H1 (cell line): ENCODE results near the gene MBD5. TPM values are rescaled to one million over a fixed set of nuclear protein-coding genes. Genes with fewer than 3 reads are reported as not detected.
A peak's percentile ranks its signal among the peaks of the same experiment; 100 is the strongest.

Source experiments
- CTCF ChIA-PET: fragments of 300-600 bp; sonication (Branson Sonifier 250); formaldehyde crosslinking; loops from one replicate; lab custom pipeline; 2021; ENCODE audit not compliant: partially characterized antibody; lab: Charles Lee
- POLR2A ChIA-PET: fragments of 300-600 bp; sonication (Branson Sonifier 250); formaldehyde crosslinking; loops from one replicate; lab custom pipeline; 2021; ENCODE audit warnings: inconsistent platforms; ENCODE audit not compliant: partially characterized antibody; lab: Charles Lee
- DNase-seq, 2 experiments: peaks; one replicate each; pipeline versions ENCODE4 v3.0.0 to v3.0.0-alpha.2; 2010 to 2022; ENCODE audit warnings: low spot score in 2 of 2, low read depth in 1 of 2, mixed read lengths in 1 of 2
- FAIRE-seq: peaks from 2 replicates; lab custom pipeline; 2011; peaks lifted over from hg19 to GRCh38; lab: Jason Lieb, UNC
- H2AFZ ChIP-seq: 2 replicates; pipeline ENCODE4 v1.8.1; 2012; ENCODE audit warnings: low read length, inconsistent platforms
- H2AK5ac ChIP-seq: 2 replicates; pipeline ENCODE4 v1.6.1; 2013; ENCODE audit warnings: low read depth, low read length
- H2BK120ac ChIP-seq: replicated peaks from 2 replicates; pipeline ENCODE3; 2013; ENCODE audit warnings: low read depth, low read length, inconsistent platforms
- H2BK12ac ChIP-seq: 2 replicates; pipeline ENCODE4 v1.6.1; 2013; ENCODE audit warnings: low read depth, low read length
- H2BK15ac ChIP-seq: 2 replicates; pipeline ENCODE4 v1.6.1; 2013; ENCODE audit warnings: low read length
- H2BK20ac ChIP-seq: 2 replicates; pipeline ENCODE4 v1.6.1; 2013; ENCODE audit warnings: low read length
- H2BK5ac ChIP-seq: 2 replicates; pipeline ENCODE4 v1.6.1; 2013; ENCODE audit warnings: low read depth, low read length
- H3K14ac ChIP-seq: 2 replicates; pipeline ENCODE4 v1.6.1; 2013; ENCODE audit warnings: inconsistent platforms; ENCODE audit not compliant: insufficient read length
- H3K18ac ChIP-seq: 2 replicates; pipeline ENCODE4 v1.6.1; 2013; ENCODE audit warnings: low read length; ENCODE audit errors: extremely low read depth
- H3K23ac ChIP-seq: 2 replicates; pipeline ENCODE4 v1.6.1; 2013; ENCODE audit warnings: inconsistent platforms; ENCODE audit not compliant: insufficient read length
- H3K23me2 ChIP-seq: 2 replicates; pipeline ENCODE4 v1.6.1; 2013; ENCODE audit warnings: low read depth, low read length
- H3K27ac ChIP-seq: 2 replicates; pipeline ENCODE4 v1.6.1; 2011; ENCODE audit warnings: low read depth, low read length, inconsistent platforms
- H3K27me3 ChIP-seq, 4 experiments: replicated peaks in 1 of 4; 1 replicate in 1 of 4; 2 replicates in 3 of 4; pipeline versions ENCODE4 v1.6.1 to v1.8.1; 2011 to 2013; ENCODE audit warnings: low read length in 3 of 4, mild to moderate bottlenecking in 3 of 4, inconsistent platforms in 2 of 4, mixed read lengths in 2 of 4, moderate library complexity in 1 of 4; ENCODE audit not compliant: control insufficient read depth in 3 of 4, insufficient read depth in 3 of 4; ENCODE audit errors: extremely low read depth in 1 of 4
- H3K36me3 ChIP-seq, 4 experiments: 2 replicates each; pipeline versions ENCODE4 v1.6.1 to v1.8.1; 2011 to 2013; ENCODE audit warnings: mild to moderate bottlenecking in 4 of 4, low read length in 3 of 4, moderate library complexity in 2 of 4, control low read depth in 1 of 4, inconsistent platforms in 1 of 4; ENCODE audit not compliant: insufficient read depth in 4 of 4, control insufficient read depth in 2 of 4
- H3K4ac ChIP-seq: replicated peaks from 2 replicates; pipeline ENCODE3; 2013; ENCODE audit warnings: low read length, low read depth, mixed read lengths, inconsistent platforms; ENCODE audit not compliant: insufficient read length
- H3K4me1 ChIP-seq, 4 experiments: replicated peaks in 1 of 4; 1 replicate in 1 of 4; 2 replicates in 3 of 4; pipeline versions ENCODE4 v1.6.1 to v1.8.1; 2011 to 2013; ENCODE audit warnings: low read length in 3 of 4, inconsistent platforms in 2 of 4, mixed read lengths in 1 of 4; ENCODE audit not compliant: insufficient read depth in 4 of 4, control insufficient read depth in 3 of 4
- H3K4me2 ChIP-seq, 2 experiments: 2 replicates each; pipeline versions ENCODE4 v1.6.1 to v1.8.1; 2011 to 2013; ENCODE audit warnings: low read depth in 2 of 2, low read length in 2 of 2, control low read depth in 1 of 2, inconsistent platforms in 1 of 2, mild to moderate bottlenecking in 1 of 2; ENCODE audit not compliant: insufficient read depth in 1 of 2
- H3K4me3 ChIP-seq, 4 experiments: fragments of 200-600, 300-600 bp in 1 of 4; sonication (generic), shearing (Covaris generic), sonication (Bioruptor Twin) in 1 of 4; 2 replicates each; pipeline versions ENCODE4 v1.5.1 to v1.8.1; 2011 to 2016; ENCODE audit warnings: low read length in 4 of 4, low read depth in 3 of 4, control low read depth in 2 of 4, inconsistent platforms in 2 of 4, mild to moderate bottlenecking in 2 of 4, mixed read lengths in 1 of 4, moderate library complexity in 1 of 4; ENCODE audit not compliant: insufficient read depth in 2 of 4; ENCODE audit errors: extremely low read depth in 1 of 4
- H3K56ac ChIP-seq: replicated peaks from 2 replicates; pipeline ENCODE3; 2013; ENCODE audit warnings: low read depth, mild to moderate bottlenecking, mixed read lengths, low read length, inconsistent platforms; ENCODE audit not compliant: insufficient read length
- H3K79me1 ChIP-seq: 2 replicates; pipeline ENCODE4 v1.6.1; 2013; ENCODE audit warnings: low read depth, low read length, control low read depth
- H3K79me2 ChIP-seq, 2 experiments: 2 replicates each; pipeline versions ENCODE4 v1.6.1 to v1.8.1; 2012 to 2013; ENCODE audit warnings: low read length in 2 of 2, mild to moderate bottlenecking in 2 of 2, inconsistent platforms in 1 of 2; ENCODE audit not compliant: insufficient read depth in 2 of 2, control insufficient read depth in 1 of 2
- H3K9ac ChIP-seq, 4 experiments: replicated peaks in 1 of 4; 1 replicate in 1 of 4; 2 replicates in 3 of 4; pipeline versions ENCODE4 v1.6.1 to v1.8.1; 2011 to 2013; ENCODE audit warnings: low read depth in 3 of 4, low read length in 3 of 4, control low read depth in 2 of 4, mild to moderate bottlenecking in 2 of 4, moderate library complexity in 2 of 4, inconsistent platforms in 1 of 4; ENCODE audit errors: extremely low read depth in 1 of 4
- H3K9me3 ChIP-seq, 2 experiments: 2 replicates each; pipeline versions ENCODE4 v1.6.1 to v1.8.1; 2012 to 2013; ENCODE audit warnings: mild to moderate bottlenecking in 2 of 2, moderate library complexity in 2 of 2, control low read depth in 1 of 2, inconsistent platforms in 1 of 2, low read depth in 1 of 2, low read length in 1 of 2, mixed read lengths in 1 of 2; ENCODE audit not compliant: insufficient read depth in 2 of 2
- H4K20me1 ChIP-seq, 2 experiments: replicated peaks in 1 of 2; 2 replicates each; pipeline versions ENCODE3 to v1.8.1; 2011 to 2013; ENCODE audit warnings: inconsistent platforms in 2 of 2, low read length in 2 of 2, mild to moderate bottlenecking in 1 of 2; ENCODE audit not compliant: insufficient read depth in 2 of 2, control insufficient read depth in 1 of 2
- H4K5ac ChIP-seq: 2 replicates; pipeline ENCODE4 v1.6.1; 2013; ENCODE audit warnings: low read length, low read depth, mixed read lengths, inconsistent platforms; ENCODE audit not compliant: insufficient read length
- H4K8ac ChIP-seq: 2 replicates; pipeline ENCODE4 v1.8.0; 2013; ENCODE audit warnings: mild to moderate bottlenecking, moderate library complexity, low read length, inconsistent platforms; ENCODE audit not compliant: insufficient read depth; ENCODE audit errors: extremely low read depth
- H4K91ac ChIP-seq: replicated peaks from 2 replicates; pipeline ENCODE3; 2013; ENCODE audit warnings: low read length, mixed read lengths, inconsistent platforms; ENCODE audit not compliant: insufficient read length
- KDM4A ChIP-seq: IDR thresholded peaks from one replicate; pipeline ENCODE4 v1.7.1; 2012; ENCODE audit warnings: low read depth, mild to moderate bottlenecking, moderate library complexity, low read length, inconsistent platforms; ENCODE audit not compliant: severe bottlenecking
- MAFK ChIP-seq: IDR thresholded peaks from 2 replicates; pipeline ENCODE4 v1.6.1; 2012; ENCODE audit warnings: low read depth, mild to moderate bottlenecking, improper control_type of control experiment, low read length
- WGBS, 2 experiments: shearing (Covaris generic) in 1 of 2; methylation state at CpG; one replicate each; pipeline versions ENCODE4 v1.1.6 to v1.1.7; 2013 to 2015; ENCODE audit warnings: low lambda C conversion rate in 2 of 2, mixed read lengths in 2 of 2, inconsistent platforms in 1 of 2, low coverage in 1 of 2, missing lambda C conversion rate in 1 of 2; ENCODE audit not compliant: insufficient replicate concordance in 2 of 2, insufficient coverage in 1 of 2, insufficient read length in 1 of 2; ENCODE audit errors: extremely low coverage in 1 of 2, missing lambda C conversion rate in 1 of 2; 5-methylcytosine and 5-hydroxymethylcytosine counted together
- polyA plus RNA-seq, 7 experiments: library from polyadenylated mRNA; depleted of rRNA in 3 of 7; stranded (reverse) in 5 of 7; unstranded in 2 of 7; fragments of >200 nt in 5 of 7; fragments of 200-250 nt in 2 of 7; gene quantifications; 1 replicate in 5 of 7; 2 replicates in 1 of 7; 4 replicates in 1 of 7; pipeline versions ENCODE4 v1.2.1 to v1.2.3, GENCODE V29; 2011 to 2013; ENCODE audit warnings: missing spikeins in 2 of 7, mixed read lengths in 2 of 7
- total RNA-seq: library from RNA; stranded (reverse); fragmentation: NEBNext Ultra II Directional; extraction: Animal tissue kit (Norgen Biotek cat#: 25700); gene quantifications from 2 replicates; pipeline ENCODE4 v1.2.1, GENCODE V29; 2021

MBD5 gene
- total and polyA plus RNA-seq, 2 of the 8 experiments (the other 6 are each of a cell fraction or from before 2014, with no cell fraction given) = 9.7 to 29.4 TPM

- no peaks in the 10 kb centered on the region for H3K9me3 ChIP-seq
- no peaks in the 10 kb centered on the region for H3K23me2 ChIP-seq
- H3K9ac ChIP-seq = no peak overlapping the region
- FAIRE-seq = no peak
- no peaks in the 10 kb centered on the region for H3K27me3 ChIP-seq
- H3K14ac ChIP-seq = no peak overlapping the region
- no peak overlapping the region for H3K56ac ChIP-seq
- H3K23ac ChIP-seq = no peak overlapping the region
- DNase-seq = no peak
- H3K4ac ChIP-seq = no peak overlapping the region
- H3K4me3 ChIP-seq = no peak overlapping the region
- H2BK15ac ChIP-seq = no peak overlapping the region
- H2AK5ac ChIP-seq = no peak overlapping the region
- H4K8ac ChIP-seq = no peak overlapping the region
- ChIA-PET POLR2A (interaction anchor here (0.6 kb wide), 1 partner anchor 66 kb away, joined by 3 read pairs; no protein-coding TSS in a partner anchor), CTCF (interaction anchor here (0.6 kb wide), 1 partner anchor 12 kb away, joined by 4 read pairs; no protein-coding TSS in a partner anchor)
- TF ChIP-seq MAFK (peak; percentile 93), KDM4A (no peak)
- no peak overlapping the region for H2BK12ac ChIP-seq
- no peak overlapping the region for H2AFZ ChIP-seq
- H4K5ac ChIP-seq = no peak overlapping the region
- H3K18ac ChIP-seq = no peak overlapping the region
- no peak overlapping the region for H2BK20ac ChIP-seq
- H2BK5ac ChIP-seq = no peak overlapping the region
- H3K79me1 ChIP-seq = no peaks in the 10 kb centered on the region
- no peaks in the 10 kb centered on the region for H4K20me1 ChIP-seq
- no peak overlapping the region for H4K91ac ChIP-seq
- H3K36me3 ChIP-seq = no peaks in the 10 kb centered on the region
- H3K27ac ChIP-seq = no peak overlapping the region
- no peaks in the 10 kb centered on the region for H3K79me2 ChIP-seq
- H3K4me2 ChIP-seq = no peak overlapping the region
- H3K4me1 ChIP-seq = peaks cover 0 to 2% (median 0%) of the 10 kb centered on the region in 4 experiments; a peak in 1 of 7 replicates
- 80% methylated on average over 5 of the region's 5 CpGs; no CpG with 5 or more reads in 1 of the 2 experiments for WGBS, 2 experiments
- no peak overlapping the region for H2BK120ac ChIP-seq
Observed at GRCh38 chr2:148108385-148108784, 87.5 kb downstream of the MBD5 start.
